Urothelium cell line (cell line): Measurements from ENCODE around the gene GRAMD4.

Experiments used
- DNase-seq: peaks from one replicate; pipeline ENCODE4 v3.0.0; 2011; ENCODE audit warnings: low spot score, mixed read lengths
- FAIRE-seq: peaks from 2 replicates; lab custom pipeline; 2011; peaks lifted over from hg19 to GRCh38; lab: Jason Lieb, UNC

The GRAMD4 gene

DNA sequence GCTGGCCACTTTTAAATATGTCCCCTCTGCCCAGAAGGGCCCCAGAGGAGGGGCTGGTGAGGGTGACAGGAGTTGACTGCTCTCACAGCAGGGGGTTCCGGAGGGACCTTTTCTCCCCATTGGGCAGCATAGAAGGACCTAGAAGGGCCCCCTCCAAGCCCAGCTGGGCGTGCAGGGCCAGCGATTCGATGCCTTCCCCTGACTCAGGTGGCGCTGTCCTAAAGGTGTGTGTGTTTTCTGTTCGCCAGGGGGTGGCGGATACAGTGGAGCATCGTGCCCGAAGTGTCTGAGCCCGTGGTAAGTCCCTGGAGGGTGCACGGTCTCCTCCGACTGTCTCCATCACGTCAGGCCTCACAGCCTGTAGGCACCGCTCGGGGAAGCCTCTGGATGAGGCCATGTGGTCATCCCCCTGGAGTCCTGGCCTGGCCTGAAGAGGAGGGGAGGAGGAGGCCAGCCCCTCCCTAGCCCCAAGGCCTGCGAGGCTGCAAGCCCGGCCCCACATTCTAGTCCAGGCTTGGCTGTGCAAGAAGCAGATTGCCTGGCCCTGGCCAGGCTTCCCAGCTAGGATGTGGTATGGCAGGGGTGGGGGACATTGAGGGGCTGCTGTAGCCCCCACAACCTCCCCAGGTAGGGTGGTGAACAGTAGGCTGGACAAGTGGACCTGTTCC is 46.5 kb downstream of the GRAMD4 start:
- FAIRE-seq, result no peak
- DNase-seq, result no peak

DNA sequence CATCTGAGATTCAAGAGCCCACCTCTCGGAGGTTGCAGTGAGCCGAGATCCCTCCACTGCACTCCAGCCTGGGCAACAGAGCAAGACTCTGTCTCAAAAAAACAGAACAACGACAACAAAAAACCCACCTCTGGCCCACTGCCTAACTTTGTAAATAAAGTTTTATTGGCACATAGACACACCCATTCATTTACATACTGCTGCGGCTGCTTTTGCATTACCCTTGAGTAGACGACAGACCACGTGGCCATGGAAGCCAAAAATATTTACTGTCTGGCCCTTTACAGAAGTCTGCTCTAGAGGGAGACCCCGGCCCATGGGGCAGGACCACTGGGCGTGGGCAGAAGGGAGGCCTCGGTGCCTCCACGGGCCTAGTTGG is 47.0 kb downstream of the GRAMD4 start:
- no peak for FAIRE-seq

DNA sequence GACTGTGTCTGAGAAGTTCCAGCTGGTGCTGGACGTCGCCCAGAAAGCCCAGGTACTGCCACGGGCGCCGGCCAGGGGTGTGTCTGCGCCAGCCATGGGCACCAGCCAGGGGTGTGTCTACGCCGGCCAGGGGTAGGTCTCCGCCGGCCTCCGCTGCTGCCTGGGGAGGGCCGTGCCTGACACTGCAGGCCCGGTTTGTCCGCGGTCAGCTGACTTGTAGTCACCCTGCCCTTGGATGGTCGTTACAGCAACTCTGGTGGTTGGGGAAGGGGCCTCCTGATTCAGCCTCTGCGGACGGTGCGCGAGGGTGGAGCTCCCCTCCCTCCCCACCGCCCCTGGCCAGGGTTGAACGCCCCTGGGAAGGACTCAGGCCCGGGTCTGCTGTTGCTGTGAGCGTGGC is 47.9 kb downstream of the GRAMD4 start:
- FAIRE-seq (no peak), DNase-seq (no peak)

More for the DNA sequence above, 47.0 kb downstream of the GRAMD4 start:
- DNase-seq, result no peak

DNA sequence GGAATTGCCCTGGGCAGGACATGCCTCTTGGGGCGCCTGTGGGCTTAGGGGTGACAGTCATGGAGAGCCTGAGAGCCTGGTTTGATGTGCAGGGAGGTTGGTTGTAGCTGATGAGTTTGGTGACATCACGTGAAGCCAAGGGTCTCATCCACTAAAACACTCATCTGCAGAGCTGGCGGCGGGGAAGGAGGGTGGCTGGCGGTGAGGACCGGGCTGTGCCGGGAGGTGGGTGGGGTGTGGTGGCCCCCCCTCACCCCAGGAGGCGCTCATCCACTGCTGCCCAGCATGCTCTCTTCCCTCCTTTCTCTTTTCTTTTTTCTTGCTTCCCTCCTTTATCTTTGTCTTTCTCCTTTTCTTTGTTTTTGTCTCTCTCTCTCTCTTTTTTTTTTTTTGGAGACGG is 49.0 kb downstream of the GRAMD4 start:
- no peak for DNase-seq
- no peak for FAIRE-seq

DNA sequence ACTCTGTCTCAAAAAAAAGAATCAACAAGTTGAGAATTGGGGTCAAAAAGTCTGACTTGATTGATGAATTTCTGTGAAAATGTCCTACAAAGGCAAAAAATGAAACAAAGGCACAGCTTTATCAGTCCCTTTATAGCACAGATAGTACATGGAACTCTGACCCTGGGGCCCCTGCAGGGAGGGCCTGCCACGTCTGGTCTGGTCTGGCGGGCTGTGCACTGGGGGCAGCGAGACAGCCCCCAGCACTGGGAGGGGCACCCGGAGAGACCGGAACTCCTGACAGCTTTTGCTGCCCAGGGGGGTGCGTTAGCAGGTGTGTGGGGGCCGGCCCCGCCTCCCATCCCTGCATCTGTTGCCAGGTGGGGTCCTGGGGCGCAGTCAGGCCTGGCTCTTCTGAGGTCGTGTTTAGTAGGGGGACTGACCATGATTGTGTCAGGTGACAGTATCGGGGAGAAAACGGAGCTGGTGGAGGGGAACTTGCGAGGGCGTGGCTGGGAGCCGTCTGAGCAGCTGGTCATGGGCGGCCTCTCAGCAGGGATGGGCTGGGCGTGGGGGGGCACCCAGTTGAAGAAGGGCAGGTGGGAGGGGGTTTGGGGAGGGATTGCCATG is 51.7 kb downstream of the GRAMD4 start:
- DNase-seq (no peak), FAIRE-seq (no peak)

DNA sequence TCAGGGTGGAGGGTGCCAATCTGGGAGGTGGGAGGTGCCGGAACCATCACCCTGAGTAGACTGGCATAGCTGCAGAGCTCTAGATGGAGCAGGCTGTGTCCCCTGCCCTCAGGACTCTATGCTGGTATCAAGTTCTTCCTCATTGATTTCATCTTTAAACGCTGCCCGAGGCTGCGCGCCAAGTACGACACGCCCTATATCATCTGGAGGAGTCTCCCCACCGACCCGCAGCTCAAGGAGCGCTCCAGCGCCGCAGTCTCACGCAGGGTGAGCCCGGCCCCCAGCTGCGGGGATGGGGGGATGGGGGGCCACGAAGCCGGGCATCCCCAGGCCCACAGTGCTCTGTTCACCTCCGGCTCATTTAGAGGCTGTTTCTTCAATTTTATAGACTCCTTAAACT is 52.5 kb downstream of the GRAMD4 start:
- no peak for FAIRE-seq

DNA sequence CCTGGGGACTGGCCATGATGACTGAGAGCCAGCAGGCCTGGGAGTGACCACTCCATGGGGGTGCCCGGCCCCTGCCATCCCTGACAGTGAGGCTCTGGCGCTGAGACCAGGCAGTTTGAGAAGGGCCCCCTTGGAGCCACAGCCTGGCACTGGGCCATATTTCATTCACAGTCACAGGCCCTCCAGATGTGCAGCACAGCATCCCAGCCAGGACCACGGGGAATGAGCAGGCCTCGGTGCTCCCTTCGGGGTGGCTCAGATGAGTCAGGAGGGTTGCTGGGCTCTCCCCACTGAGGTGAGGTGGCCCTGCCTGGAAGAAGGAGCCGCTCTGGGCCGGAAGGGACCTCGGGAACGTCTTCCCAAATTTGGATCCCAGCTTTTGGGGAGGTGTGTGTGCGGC is 53.0 kb downstream of the GRAMD4 start:
- FAIRE-seq (no peak), DNase-seq (no peak)

More for the DNA sequence above, 52.5 kb downstream of the GRAMD4 start:
- no peak for DNase-seq

DNA sequence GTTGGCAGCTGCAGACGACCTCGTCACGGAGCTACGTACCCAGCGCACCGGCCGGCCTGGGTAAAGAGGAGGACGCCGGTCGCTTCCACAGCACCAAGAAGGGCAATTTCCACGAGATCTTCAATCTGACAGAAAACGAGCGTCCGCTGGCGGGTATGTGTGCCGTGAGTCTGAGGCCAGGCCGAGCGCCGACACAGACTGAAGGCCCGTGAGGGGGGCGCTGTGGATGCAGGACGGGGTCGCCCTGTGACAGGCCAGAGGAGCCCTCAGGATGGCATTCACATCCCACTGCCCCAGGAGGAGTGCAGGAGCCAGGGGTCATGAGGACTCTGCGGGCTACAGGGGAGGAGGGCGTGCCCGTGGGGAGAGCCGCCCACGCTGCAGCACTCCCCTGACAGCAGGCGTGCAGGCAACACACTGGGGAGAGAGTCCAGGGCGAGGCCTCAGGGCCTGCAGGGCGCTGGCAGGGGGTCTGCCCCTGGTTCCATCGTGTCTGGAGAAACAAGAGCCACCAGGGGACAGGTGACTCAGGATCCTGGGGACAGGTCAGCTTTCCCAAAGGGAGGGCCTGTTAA is 53.6 kb downstream of the GRAMD4 start:
- FAIRE-seq (no peak), DNase-seq (no peak)

DNA sequence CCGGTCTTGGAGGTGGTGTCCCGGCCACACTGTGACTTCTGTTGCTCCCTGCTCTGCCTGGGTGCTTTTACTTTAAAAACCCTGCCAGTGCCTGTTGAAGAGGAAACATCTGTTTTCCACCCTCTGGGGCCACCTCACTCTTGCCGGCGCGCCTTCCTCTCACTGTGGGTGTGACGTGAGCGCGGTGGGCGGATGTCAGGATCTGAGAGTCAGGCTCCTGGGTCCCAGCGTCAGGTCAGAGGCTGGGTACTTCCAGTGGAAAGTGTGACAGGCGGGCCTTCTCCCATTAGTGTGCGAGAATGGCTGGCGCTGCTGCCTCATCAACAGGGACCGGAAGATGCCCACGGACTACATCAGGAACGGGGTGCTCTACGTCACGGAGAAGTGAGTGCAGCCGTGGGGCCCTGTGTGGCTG is 54.2 kb downstream of the GRAMD4 start:
- DNase-seq, result no peak
- no peak for FAIRE-seq

DNA sequence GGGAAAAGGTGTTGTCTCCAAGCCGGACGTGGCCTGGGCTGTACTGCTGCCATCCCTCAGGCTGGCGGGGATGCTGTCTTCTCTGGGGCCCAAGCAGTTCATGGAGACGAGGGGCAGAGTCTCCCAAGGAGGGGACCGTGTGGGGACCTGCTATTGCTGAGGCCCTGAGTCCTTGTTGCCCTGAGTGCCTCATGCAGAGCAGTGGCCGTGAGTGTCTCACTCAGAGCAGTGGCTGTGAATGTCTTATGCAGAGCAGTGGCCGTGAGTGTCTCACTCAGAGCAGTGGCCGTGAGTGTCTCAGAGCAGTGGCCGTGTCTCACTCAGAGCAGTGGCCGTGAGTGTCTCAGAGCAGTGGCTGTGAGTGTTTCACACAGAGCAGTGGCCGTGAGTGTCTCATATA is 54.7 kb downstream of the GRAMD4 start:
- DNase-seq, result no peak

DNA sequence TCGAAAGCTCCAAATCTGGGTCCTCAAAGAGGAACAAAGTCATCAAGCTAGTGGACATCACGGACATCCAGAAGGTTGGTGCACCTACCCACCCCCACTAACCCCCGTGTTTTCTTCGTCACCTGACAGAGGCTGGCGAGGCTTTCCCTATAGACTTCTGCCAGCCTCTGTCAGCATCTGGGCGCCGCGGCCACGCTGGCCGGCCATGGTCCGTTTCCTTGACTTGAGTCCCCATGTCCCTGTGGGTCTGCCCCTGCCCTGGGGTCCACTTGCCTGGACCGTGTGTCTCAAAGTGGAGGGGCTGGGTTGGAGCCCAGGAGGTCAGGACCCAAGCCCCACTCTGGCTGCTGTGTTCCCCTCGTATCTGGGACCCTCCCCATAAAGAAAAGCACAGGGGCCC is 55.3 kb downstream of the GRAMD4 start:
- no peak for FAIRE-seq

More for the DNA sequence above, 54.7 kb downstream of the GRAMD4 start:
- FAIRE-seq, result peak; percentile 75

DNA sequence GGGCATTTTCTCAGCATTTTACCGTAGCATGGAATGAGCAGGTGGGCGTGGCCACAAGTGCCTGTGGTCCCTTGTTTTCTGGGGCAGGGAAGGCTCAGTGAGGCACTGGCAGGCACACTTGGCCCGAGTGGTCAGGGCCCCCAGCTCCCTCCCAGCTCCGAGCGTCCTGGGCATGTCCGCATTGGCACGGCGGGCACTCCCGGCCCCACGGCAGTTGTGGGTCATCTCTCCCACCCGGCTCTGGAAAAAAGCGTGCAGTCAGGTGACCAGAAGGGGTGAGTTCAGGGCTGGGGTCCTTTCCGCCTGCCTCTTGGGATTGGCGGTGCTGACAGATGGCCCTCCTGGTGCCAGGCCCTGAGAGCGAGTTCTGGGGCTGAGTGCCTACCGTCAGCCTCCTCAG is 55.8 kb downstream of the GRAMD4 start:
- DNase-seq, result no peak
- no peak for FAIRE-seq

More for the DNA sequence above, 55.3 kb downstream of the GRAMD4 start:
- DNase-seq, result no peak

DNA sequence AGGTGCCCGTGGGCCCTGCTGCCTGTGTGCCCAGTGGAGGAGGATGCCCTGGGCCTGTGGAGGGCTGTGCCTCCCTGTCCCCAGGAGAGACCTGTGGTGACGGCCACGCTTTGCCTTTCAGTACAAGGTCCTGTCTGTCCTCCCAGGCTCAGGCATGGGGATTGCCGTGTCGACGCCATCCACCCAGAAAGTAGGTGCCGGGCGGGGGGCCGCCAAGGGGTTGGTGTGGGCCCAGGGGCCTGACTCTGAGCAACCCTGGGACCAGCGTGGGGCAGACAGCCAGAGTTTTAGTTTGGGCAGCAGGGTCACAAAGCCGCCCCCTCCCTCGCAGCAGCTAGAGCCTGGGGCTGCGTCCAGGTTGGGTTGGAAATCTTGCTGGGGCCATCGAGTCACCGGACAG is 56.3 kb downstream of the GRAMD4 start:
- FAIRE-seq (no peak), DNase-seq (no peak)

DNA sequence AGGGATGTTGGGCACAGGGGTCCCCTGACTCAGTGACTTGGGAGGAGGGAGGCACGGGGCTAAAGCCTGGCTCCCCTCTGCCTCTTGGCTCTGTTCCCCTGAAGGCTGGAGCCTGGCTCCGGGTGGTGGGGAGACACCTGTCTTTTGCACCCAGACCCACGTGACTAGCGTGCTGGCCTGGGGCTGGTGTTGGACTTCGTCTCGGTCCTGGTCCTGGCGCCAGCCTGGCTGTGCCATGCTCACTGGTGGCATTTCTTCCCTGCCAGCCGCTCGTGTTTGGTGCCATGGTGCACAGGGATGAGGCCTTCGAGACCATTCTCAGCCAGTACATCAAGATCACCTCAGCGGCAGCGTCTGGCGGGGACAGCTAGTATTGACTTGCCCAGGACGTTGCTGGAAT is 56.7 kb downstream of the GRAMD4 start:
- FAIRE-seq (no peak), DNase-seq (no peak)

DNA sequence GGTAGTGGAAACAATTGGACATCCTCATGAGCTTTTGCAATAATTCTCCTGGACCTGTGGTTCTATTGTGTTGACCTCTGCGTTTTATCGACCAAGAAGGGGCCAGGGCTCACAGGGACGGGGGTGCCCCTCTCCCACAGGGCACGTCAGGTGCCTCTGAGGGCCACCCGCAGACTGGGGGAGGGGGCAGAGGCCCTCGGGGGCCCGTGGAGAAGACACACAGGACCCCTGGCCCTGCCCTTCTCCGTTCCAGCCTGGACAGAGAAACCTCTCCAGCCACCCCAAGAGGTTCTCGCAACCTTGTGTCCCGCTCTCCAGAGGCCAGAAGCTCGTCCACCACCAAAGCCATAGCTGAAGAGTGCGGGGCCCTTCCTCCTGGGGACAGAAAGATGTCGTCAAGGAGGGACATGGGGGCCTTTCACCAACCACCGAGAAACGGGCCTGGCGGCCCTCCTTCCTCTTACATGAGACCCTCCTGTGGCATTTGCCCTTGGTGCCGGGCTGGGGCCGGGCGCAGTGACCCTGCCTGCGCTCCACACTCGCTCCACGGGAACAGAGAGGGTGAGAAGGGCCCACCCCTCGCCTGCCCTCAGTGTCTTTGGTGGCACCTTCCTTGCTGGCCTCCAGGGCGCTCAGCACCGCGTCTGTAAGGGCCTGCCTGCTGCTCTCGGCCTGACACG is 57.3 kb downstream of the GRAMD4 start:
- no peak for FAIRE-seq

DNA sequence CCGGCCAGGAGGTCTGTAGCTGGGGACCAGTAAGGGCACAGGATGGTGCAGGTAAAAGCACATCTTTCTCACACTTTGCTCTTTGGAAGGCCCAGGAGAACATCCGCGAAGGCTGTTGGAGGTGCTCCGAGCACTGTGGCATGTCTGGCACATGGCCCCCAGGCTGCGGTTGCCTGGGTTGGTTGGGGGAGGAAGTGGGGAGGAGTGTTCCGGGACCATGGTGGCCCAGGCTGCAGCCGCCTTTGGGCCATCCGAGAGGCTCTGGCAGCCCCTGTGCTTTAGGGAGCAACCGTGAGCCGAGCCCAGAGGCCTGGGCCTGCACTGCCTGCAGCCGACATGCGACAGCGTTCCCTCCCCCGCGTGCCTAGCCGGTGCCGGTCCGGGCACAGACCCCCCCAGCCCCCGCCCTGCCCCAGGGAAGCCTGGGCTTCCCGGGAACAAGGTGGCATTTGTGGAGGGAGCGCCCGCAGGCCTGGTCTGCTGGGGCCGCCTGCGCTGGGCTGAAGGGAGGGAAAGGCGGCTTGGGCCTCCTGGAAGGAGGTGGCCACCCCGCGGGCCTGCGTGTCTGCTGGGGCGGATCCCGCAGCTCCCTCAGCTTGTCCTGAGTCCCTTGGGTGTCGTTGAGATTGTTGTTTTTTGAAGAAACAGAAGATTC is 57.9 kb downstream of the GRAMD4 start:
- DNase-seq, result no peak
- no peak for FAIRE-seq

More for the DNA sequence above, 57.3 kb downstream of the GRAMD4 start:
- no peak for DNase-seq

DNA sequence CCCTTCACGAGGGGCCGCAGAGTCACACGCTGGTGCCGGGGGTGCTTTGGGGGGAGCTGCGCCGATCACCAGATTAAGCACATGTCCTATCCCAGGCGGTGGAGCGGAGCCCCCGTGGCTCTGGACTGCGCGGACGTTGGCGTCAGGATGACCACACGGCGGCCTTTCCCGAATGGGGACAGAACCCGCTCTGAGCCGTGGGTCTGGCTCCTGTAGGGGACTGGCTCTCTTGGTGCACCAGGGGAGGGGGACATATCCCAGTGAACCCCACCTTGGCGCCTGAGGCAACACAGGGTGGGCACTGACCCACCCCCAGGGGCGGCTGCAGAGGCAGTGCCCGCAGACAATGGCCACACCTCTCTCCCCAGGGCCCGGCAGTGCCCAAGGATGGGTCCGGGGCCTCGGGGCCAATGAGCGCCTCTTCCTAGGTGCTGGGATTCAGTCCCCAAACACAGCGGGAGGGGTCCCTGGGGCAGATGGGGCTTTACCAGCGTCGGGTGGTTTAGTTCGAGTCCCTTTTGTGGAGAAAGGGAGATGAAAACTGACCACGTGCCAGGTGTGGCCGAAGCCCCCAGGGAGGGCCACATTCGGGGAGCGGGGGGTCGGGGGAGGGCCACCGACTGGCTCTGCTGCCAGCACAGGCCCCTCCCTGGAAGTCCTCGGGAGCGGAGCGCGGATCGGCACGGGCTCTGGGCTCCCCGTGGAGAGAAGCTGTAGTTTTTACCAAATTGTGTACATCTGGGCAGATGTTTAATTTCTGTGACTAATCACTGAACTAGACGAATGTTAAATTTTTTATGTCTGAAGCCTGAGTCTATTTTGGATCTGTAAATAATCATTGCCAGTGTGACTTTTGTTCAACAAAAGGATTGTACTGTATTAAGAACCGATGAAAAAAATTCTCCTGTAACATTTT is 58.9 kb downstream of the GRAMD4 start:
- no peak for FAIRE-seq
- DNase-seq, result no peak

DNA sequence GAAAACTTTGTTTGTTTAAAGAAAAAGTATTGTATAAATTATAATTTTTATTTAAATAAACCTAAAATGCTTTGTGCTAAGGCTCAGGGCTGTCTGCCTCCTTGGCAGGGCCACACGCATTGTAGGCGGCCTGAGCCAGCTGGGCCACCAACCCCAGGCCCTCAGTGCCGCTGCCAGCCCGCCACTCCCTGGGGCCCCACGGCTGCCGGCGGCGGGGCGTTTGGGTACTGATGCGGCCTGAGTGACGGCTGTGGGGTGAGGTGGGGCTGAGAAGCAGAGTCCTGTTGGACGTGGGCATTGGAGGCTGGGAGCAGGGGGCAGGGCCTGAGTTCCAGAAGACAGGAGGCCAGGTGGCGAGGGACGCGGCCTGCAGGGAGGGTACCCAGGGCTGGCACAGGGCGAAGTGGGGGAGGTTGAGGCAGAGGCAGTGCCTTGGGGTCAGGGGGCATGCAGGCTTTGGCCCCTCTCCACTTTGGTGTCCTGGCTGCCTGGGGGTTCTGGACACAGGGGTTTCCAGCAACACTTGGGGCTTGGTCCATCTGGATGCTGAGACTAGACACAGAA is 59.6 kb downstream of the GRAMD4 start:
- DNase-seq, result no peak
- no peak for FAIRE-seq

DNA sequence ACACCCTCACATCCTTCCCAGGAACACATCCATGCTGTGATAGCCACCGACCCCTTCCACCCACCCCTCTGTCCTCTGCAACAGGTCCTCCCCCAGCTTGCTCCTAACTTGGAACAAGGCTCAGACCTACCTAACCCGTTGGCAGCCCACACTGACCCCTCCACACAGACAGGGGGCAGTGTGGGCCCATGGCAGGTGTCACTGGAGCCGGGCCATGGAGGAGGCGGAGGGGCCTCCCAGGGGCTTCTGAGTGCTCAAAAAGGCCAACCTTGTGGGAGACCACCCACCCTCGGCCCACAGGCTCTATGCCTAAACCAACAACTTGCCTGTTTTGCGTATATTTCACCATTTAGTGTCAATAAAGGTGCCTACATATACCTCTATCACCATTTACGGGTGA is 60.8 kb downstream of the GRAMD4 start:
- no peak for DNase-seq
- FAIRE-seq, result no peak
